GM12872 (cell line): Measurements from ENCODE around the gene LSM6.

Source experiments
- CTCF ChIP-seq: IDR thresholded peaks from 3 replicates; pipeline ENCODE4 v1.5.1; 2011; ENCODE audit warnings: low read depth, mild to moderate bottlenecking, low read length, moderate library complexity; ENCODE audit not compliant: insufficient read depth

The LSM6 gene

GRCh38 chr4:146210890-146211289 is 35.4 kb downstream of the LSM6 start:
- no peak for TF ChIP-seq CTCF

GRCh38 chr4:146211440-146211839 is 35.9 kb downstream of the LSM6 start:
- TF ChIP-seq CTCF, result no peak

GRCh38 chr4:146212781-146213180 is 37.3 kb downstream of the LSM6 start:
- TF ChIP-seq CTCF, result no peak

- no peak for TF ChIP-seq CTCF
Observed at GRCh38 chr4:146214238-146214637, 38.7 kb downstream of the LSM6 start, which contains the start of gene REELD1. Gene REELD1, plus strand, starts transcription at chr4:146214538. Its CDS starts 2,415 bp downstream, at chr4:146216953.

GRCh38 chr4:146222313-146222712 is 46.8 kb downstream of the LSM6 start:
- TF ChIP-seq CTCF, result no peak

- no peak for TF ChIP-seq CTCF
Observed at GRCh38 chr4:146224326-146224966, 48.9 kb downstream of the LSM6 start.

- TF ChIP-seq CTCF, result no peak
Observed at GRCh38 chr4:146229406-146229805, 53.9 kb downstream of the LSM6 start.
